PC-9 (cell line): ENCODE measurements around the gene ZNF85. TPM values are rescaled to one million over a fixed set of nuclear protein-coding genes. Genes with fewer than 3 reads are reported as not detected.
A peak's percentile ranks its signal among the peaks of the same experiment; 100 is the strongest.

ENCODE experiments used
- BruUV-seq: library from RNA; stranded (reverse); fragments of 400-500 nt; replicated peaks from 2 replicates; lab custom pipeline; 2021; lab: Mats Ljungman, UMichigan
- CTCF ChIA-PET: fragments of 300-600 bp; sonication (Branson Sonifier 250); formaldehyde crosslinking; loops from one replicate; lab custom pipeline; 2022; ENCODE audit warnings: antibody characterized with exemption; lab: Charles Lee
- POLR2A ChIA-PET: fragments of 300-600 bp; sonication (Branson Sonifier 250); formaldehyde crosslinking; loops from one replicate; lab custom pipeline; 2022; ENCODE audit warnings: antibody characterized with exemption; ENCODE audit not compliant: unreplicated experiment; lab: Charles Lee
- DNase-seq, 2 experiments: peaks; one replicate each; pipeline versions ENCODE4 v3.0.0 to v3.0.0-alpha.2; 2015 to 2022; ENCODE audit warnings: mixed read lengths in 1 of 2
- H2AFZ ChIP-seq: fragments of 200-600 bp; sonication (generic); 2 replicates; pipeline ENCODE4 v1.8.1; 2017; ENCODE audit warnings: antibody characterized with exemption
- H3F3A ChIP-seq: fragments of 200-600 bp; sonication (generic); 2 replicates; pipeline ENCODE4 v1.8.1; 2017; ENCODE audit warnings: antibody characterized with exemption, mild to moderate bottlenecking, low read depth; ENCODE audit not compliant: insufficient read depth
- H3K27ac ChIP-seq: fragments of 200-600 bp; sonication (generic); 2 replicates; pipeline ENCODE4 v1.6.1; 2016; ENCODE audit warnings: mixed run types
- H3K27me3 ChIP-seq: fragments of 200-600 bp; sonication (generic); 2 replicates; pipeline ENCODE4 v1.6.1; 2016; ENCODE audit warnings: low read depth, mixed run types; ENCODE audit not compliant: insufficient read depth
- H3K36me3 ChIP-seq: fragments of 200-600 bp; sonication (generic); 2 replicates; pipeline ENCODE4 v1.6.1; 2016; ENCODE audit warnings: low read depth, mixed run types
- H3K4me1 ChIP-seq: fragments of 200-600 bp; sonication (generic); replicated peaks from 2 replicates; pipeline ENCODE4 v1.6.1; 2016; ENCODE audit warnings: mixed run types; ENCODE audit not compliant: insufficient read depth
- H3K4me2 ChIP-seq: fragments of 200-600 bp; sonication (generic); 2 replicates; pipeline ENCODE4 v1.6.1; 2017; ENCODE audit warnings: mixed run types
- H3K4me3 ChIP-seq: fragments of 200-600 bp; sonication (generic); 2 replicates; pipeline ENCODE4 v1.6.1; 2016; ENCODE audit warnings: mixed run types
- H3K79me2 ChIP-seq: fragments of 200-600 bp; sonication (generic); 2 replicates; pipeline ENCODE4 v1.6.1; 2017; ENCODE audit warnings: low read depth, mixed run types
- H3K9me2 ChIP-seq: fragments of 200-600 bp; sonication (generic); 2 replicates; pipeline ENCODE4 v1.8.1; 2017; ENCODE audit warnings: mild to moderate bottlenecking; ENCODE audit not compliant: insufficient read depth
- H3K9me3 ChIP-seq: fragments of 200-600 bp; sonication (generic); 2 replicates; pipeline ENCODE4 v1.8.1; 2016; ENCODE audit warnings: low read depth; ENCODE audit not compliant: insufficient read depth
- H4K20me1 ChIP-seq: fragments of 200-600 bp; sonication (generic); 2 replicates; pipeline ENCODE4 v1.8.1; 2017; ENCODE audit not compliant: insufficient read depth
- CTCF ChIP-seq: fragments of 200-600 bp; sonication (generic); conservative IDR thresholded peaks from 2 replicates; pipeline ENCODE4 v1.6.1; 2017; ENCODE audit warnings: mixed run types, antibody characterized with exemption, mild to moderate bottlenecking, moderate library complexity
- EZH2 ChIP-seq: fragments of 200-600 bp; sonication (generic); IDR thresholded peaks from 2 replicates; pipeline ENCODE4 v1.8.0; 2017; ENCODE audit warnings: antibody characterized with exemption, low read depth
- intact Hi-C: fragments of 100-400 bp; cut with micrococcal nuclease; formaldehyde crosslinking; loops from one replicate; pipeline ENCODE4 v1.10.0; 2022; ENCODE audit not compliant: unreplicated experiment
- total RNA-seq: library from RNA; stranded (reverse); gene quantifications from 2 replicates; pipeline ENCODE4 v1.2.3, GENCODE V29; 2021

The ZNF85 gene
- total RNA-seq, 1 experiment from 2014 or later, result 6.4 TPM

GRCh38 chr19:20964798-20965197, 41.7 kb downstream of the ZNF85 start:
- Histone ChIP-seq H3K9me3 (no peaks in the 10 kb centered on the region; the same call in 1 of the 2 replicates), H3K36me3 (no peaks in the 10 kb centered on the region), H4K20me1 (no peaks in the 10 kb centered on the region), H3K79me2 (no peaks in the 10 kb centered on the region), H3K4me2 (no peak overlapping the region), H3K9me2 (no peaks in the 10 kb centered on the region), H3K27me3 (no peaks in the 10 kb centered on the region), H3K27ac (no peak overlapping the region), H3K4me1 (no peaks in the 10 kb centered on the region), H2AFZ (no peak overlapping the region), H3K4me3 (no peak overlapping the region), H3F3A (no peaks in the 10 kb centered on the region)
- DNase-seq, result no peak
- TF ChIP-seq CTCF (no peak), EZH2 (no peak)
- ChIA-PET POLR2A (no interaction called here), CTCF (no interaction called here)
- intact Hi-C loops, result no loop called here
- no TSS peak for BruUV-seq

DNA sequence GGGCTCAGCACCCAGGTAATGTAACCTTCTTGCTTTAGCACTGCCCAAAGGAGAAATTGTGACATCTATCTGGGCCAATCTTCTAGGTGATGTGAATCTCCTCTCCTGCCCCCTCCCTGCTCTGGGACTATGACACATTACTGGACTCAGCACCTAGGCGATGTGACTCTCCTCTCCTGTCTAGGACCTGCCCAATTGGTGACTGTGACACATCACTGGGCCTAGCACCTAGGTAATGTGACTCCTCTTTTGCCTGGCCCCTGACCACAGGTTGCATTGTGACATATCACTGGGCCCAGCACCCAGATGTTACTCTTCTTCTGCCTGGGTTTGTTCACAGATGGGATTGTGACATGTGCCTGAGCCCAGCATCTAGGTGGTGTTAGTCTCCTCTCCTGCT, 45.0 kb downstream of the ZNF85 start:
- H3K9me2 ChIP-seq, result no peaks in the 10 kb centered on the region
- H3F3A ChIP-seq, result no peaks in the 10 kb centered on the region
- no TSS peak for BruUV-seq
- H3K4me2 ChIP-seq, result no peak overlapping the region
- no peaks in the 10 kb centered on the region for H3K4me1 ChIP-seq
- ChIA-PET CTCF (no interaction called here), POLR2A (no interaction called here)
- no peak overlapping the region for H3K27ac ChIP-seq
- H2AFZ ChIP-seq, result no peak overlapping the region
- no peaks in the 10 kb centered on the region for H3K79me2 ChIP-seq
- no peaks in the 10 kb centered on the region for H3K9me3 ChIP-seq
- no peaks in the 10 kb centered on the region for H4K20me1 ChIP-seq
- no peaks in the 10 kb centered on the region for H3K36me3 ChIP-seq
- H3K4me3 ChIP-seq, result no peak overlapping the region
- H3K27me3 ChIP-seq, result no peaks in the 10 kb centered on the region
- TF ChIP-seq EZH2, result no peak
- TF ChIP-seq CTCF, result no peak
- intact Hi-C loops, result no loop called here
- DNase-seq, result no peak

DNA sequence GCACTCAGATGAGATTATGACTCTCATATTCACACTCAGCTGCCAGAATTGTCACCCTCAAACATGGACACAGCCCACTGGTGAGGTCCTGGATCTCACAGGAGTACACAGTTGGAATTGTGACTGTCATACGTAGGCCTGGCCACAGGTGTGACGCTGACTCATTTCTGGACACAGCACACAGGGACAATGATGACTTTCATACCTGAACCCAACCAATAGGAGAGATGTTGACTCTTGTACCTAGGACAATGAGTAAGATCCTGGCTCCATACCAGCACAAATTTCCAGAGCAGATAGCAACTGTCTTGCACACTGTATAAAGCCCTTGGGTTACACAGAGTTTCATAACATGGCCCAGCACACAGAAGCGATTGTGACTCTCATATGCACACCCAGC, 46.4 kb downstream of the ZNF85 start:
- Histone ChIP-seq H3K4me2 (no peak overlapping the region), H4K20me1 (no peaks in the 10 kb centered on the region), H2AFZ (no peak overlapping the region), H3K27me3 (no peaks in the 10 kb centered on the region), H3K9me2 (no peaks in the 10 kb centered on the region), H3F3A (no peaks in the 10 kb centered on the region), H3K36me3 (no peaks in the 10 kb centered on the region), H3K4me1 (no peaks in the 10 kb centered on the region), H3K4me3 (no peak overlapping the region), H3K27ac (no peak overlapping the region), H3K9me3 (no peaks in the 10 kb centered on the region), H3K79me2 (no peaks in the 10 kb centered on the region)
- ChIA-PET CTCF (no interaction called here), POLR2A (no interaction called here)
- TF ChIP-seq CTCF (no peak), EZH2 (no peak)
- intact Hi-C loops, result no loop called here
- no TSS peak for BruUV-seq
- DNase-seq, result peak in 1 of 2 experiments; percentile 5
